ENCODE data around the gene DNAH2. TPM values are rescaled to one million over a fixed set of nuclear protein-coding genes. Genes with fewer than 3 reads are reported as not detected.

The DNAH2 gene
- total and polyA plus RNA-seq, 2 of the 4 experiments (the other 2 are of a cell fraction): under 0.01 to 0.02 TPM

DNA sequence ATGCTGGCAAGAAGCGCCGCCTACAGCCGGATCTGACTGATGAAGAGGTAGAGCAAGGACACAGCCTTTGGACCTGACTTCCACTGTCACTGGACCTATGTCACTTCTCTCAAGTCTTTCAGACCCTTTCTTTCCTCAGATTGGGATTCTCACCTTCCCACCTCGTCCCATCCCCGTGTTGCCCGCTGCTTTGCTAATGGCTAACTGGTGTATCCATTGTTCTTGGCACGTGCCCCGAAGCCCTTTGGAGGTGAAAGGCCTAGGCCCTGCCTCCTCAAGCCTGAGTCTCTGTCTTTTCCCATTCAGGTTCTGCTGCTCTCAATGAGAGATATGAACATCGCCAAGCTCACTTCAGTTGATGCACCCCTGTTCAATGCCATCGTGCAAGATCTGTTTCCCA lies 63.2 kb downstream of the DNAH2 start:
- Histone ChIP-seq H3K4ac (ENCODE audit: low read depth, low read length) (no peak overlapping the region), H2AFZ (replicated peaks; ENCODE audit: low read length, poor library complexity) (peak overlapping the region; percentile 10), H3K18ac (ENCODE audit: low read depth, low read length) (no peak overlapping the region), H3K27ac (ENCODE audit: insufficient read depth, low read length) (no peak overlapping the region), H3K27me3 (ENCODE audit: control insufficient read depth, insufficient read depth, low read length) (peaks cover 16% of the 10 kb centered on the region), H4K91ac (ENCODE audit: insufficient read depth, low read depth, low read length) (no peak overlapping the region), H3K4me1 (ENCODE audit: control insufficient read depth, insufficient read depth, low read length) (peaks cover 2% of the 10 kb centered on the region; the same call in 1 of the 2 replicates), H2BK15ac (ENCODE audit: low read depth, low read length) (no peak overlapping the region), H4K8ac (ENCODE audit: low read depth in 2 of 2, low read length in 2 of 2) (no peak overlapping the region), H4K20me1 (ENCODE audit: insufficient read depth, low read length) (no peaks in the 10 kb centered on the region), H3K23ac (ENCODE audit: low read depth, low read length) (no peak overlapping the region), H3K56ac (ENCODE audit: extremely low read depth, insufficient read depth, low read length) (no peak overlapping the region), H3K14ac (replicated peaks; ENCODE audit: low read depth, low read length) (no peak overlapping the region), H3K4me2 (ENCODE audit: low read depth, low read length) (no peak overlapping the region), H2AK5ac (ENCODE audit: low read depth, low read length) (no peak overlapping the region), H2AK9ac (replicated peaks; ENCODE audit: low read depth, low read length, poor library complexity) (no peak overlapping the region), H3K9me1 (ENCODE audit: insufficient read depth, low read length) (no peaks in the 10 kb centered on the region), H3K4me3 (ENCODE audit: insufficient read depth, low read depth, low read length) (no peak overlapping the region), H2BK20ac (ENCODE audit: low read depth, low read length) (no peak overlapping the region), H2BK5ac (ENCODE audit: low read depth, low read length, poor library complexity, severe bottlenecking) (no peak overlapping the region), H3K79me1 (ENCODE audit: low read depth in 1 of 2, low read length in 2 of 2) (no peaks in the 10 kb centered on the region), H4K5ac (ENCODE audit: low read depth, low read length) (no peak overlapping the region), H2BK120ac (ENCODE audit: low read depth, low read length) (no peak overlapping the region), H3K36me3 (ENCODE audit: control insufficient read depth, insufficient read depth, low read length) (no peaks in the 10 kb centered on the region), H3K9ac (ENCODE audit: low read depth, low read length) (no peak overlapping the region), H3K9me3 (ENCODE audit: control insufficient read depth, insufficient read depth, low read length) (no peaks in the 10 kb centered on the region)
- dilution Hi-C loops (cut with HindIII; ENCODE audit: low sequenced_read_pairs, unreplicated experiment) (no loop called here), in situ Hi-C loops (cut with MboI; ENCODE audit: low sequenced_read_pairs) (loop anchor here (5.0 kb wide), 1 partner anchor 38 kb away; no protein-coding TSS in a partner anchor), intact Hi-C loops (cut with micrococcal nuclease) (no loop called here)
- TF ChIP-seq CHD1 (IDR thresholded peaks at IDR 0.05; ENCODE audit: low read depth, low read length) (no peak), RAD21 (IDR thresholded peaks at IDR 0.05; ENCODE audit: low read length) (no peak), RCOR1 (IDR thresholded peaks at IDR 0.05; ENCODE audit: insufficient replicate concordance, low read length) (no peak), POLR2A (IDR thresholded peaks at IDR 0.05; ENCODE audit: low read depth, low read length) (no peak), BHLHE40 (IDR thresholded peaks at IDR 0.05; ENCODE audit: low read depth, low read length) (no peak), NFE2L2 (IDR thresholded peaks at IDR 0.05; ENCODE audit: low read depth, low read length) (no peak), RFX5 (IDR thresholded peaks at IDR 0.05; ENCODE audit: low read depth, low read length) (no peak), MAZ (IDR thresholded peaks at IDR 0.05; ENCODE audit: borderline replicate concordance, low read depth, low read length) (no peak), MXI1 (IDR thresholded peaks at IDR 0.05; ENCODE audit: borderline replicate concordance, low read depth, low read length) (no peak), SMC3 (IDR thresholded peaks at IDR 0.05; ENCODE audit: low read depth, low read length) (no peak)
- TF ChIP-seq, protein P1, sequence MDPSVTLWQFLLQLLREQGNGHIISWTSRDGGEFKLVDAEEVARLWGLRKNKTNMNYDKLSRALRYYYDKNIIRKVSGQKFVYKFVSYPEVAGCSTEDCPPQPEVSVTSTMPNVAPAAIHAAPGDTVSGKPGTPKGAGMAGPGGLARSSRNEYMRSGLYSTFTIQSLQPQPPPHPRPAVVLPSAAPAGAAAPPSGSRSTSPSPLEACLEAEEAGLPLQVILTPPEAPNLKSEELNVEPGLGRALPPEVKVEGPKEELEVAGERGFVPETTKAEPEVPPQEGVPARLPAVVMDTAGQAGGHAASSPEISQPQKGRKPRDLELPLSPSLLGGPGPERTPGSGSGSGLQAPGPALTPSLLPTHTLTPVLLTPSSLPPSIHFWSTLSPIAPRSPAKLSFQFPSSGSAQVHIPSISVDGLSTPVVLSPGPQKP (IDR thresholded peaks at IDR 0.05; ENCODE audit: borderline replicate concordance, low read depth, low read length): no peak
- TF ChIP-seq, protein P2, sequence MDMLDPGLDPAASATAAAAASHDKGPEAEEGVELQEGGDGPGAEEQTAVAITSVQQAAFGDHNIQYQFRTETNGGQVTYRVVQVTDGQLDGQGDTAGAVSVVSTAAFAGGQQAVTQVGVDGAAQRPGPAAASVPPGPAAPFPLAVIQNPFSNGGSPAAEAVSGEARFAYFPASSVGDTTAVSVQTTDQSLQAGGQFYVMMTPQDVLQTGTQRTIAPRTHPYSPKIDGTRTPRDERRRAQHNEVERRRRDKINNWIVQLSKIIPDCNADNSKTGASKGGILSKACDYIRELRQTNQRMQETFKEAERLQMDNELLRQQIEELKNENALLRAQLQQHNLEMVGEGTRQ (IDR thresholded peaks at IDR 0.05; ENCODE audit: low read depth, low read length): no peak
- TF ChIP-seq, protein P3, sequence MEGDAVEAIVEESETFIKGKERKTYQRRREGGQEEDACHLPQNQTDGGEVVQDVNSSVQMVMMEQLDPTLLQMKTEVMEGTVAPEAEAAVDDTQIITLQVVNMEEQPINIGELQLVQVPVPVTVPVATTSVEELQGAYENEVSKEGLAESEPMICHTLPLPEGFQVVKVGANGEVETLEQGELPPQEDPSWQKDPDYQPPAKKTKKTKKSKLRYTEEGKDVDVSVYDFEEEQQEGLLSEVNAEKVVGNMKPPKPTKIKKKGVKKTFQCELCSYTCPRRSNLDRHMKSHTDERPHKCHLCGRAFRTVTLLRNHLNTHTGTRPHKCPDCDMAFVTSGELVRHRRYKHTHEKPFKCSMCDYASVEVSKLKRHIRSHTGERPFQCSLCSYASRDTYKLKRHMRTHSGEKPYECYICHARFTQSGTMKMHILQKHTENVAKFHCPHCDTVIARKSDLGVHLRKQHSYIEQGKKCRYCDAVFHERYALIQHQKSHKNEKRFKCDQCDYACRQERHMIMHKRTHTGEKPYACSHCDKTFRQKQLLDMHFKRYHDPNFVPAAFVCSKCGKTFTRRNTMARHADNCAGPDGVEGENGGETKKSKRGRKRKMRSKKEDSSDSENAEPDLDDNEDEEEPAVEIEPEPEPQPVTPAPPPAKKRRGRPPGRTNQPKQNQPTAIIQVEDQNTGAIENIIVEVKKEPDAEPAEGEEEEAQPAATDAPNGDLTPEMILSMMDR (conservative IDR thresholded peaks at IDR 0.05; ENCODE audit: low read depth, low read length): no peak
- ATAC-seq (ENCODE audit: low read depth) (no peak), DNase-seq (no peak)
- ChIA-PET CTCF (interaction anchor here (4.2 kb wide), 1 partner anchor 37 kb away, joined by 34 read pairs; no protein-coding TSS in a partner anchor), POLR2A (ENCODE audit: unreplicated experiment) (no interaction called here)
- BruUV-seq (replicated peaks): no TSS peak
- 79% methylated on average over 7 of the region's 10 CpGs; no CpG with 5 or more reads in 1 of the 2 experiments for WGBS, 2 experiments (ENCODE audit: extremely low coverage in 2 of 2, insufficient read length in 1 of 2)
